ENCODE data around the gene P2RY14. TPM values are rescaled to one million over a fixed set of nuclear protein-coding genes. Genes with fewer than 3 reads are reported as not detected.

P2RY14 gene
- total and polyA plus RNA-seq, 2 experiments from 2014 or later = 0.95 TPM; not detected in 1

DNA sequence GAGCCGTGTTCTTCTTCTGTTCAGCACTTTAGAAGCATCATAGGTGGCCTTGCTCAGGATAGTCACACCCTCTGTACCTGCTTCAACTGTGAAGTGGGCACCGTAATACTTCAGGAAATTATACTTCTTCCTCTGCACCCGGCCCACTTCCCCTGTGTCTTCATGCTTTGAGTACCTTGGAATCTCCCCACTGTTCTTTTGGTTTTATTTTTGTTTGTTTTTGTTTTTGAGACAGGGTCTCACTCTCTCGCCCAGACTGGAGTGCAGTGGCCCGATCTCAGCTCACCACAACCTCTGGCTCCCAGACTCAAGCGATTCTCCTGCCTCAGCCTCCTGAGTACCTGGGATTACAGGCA is 1.7 kb downstream of the P2RY14 start (continued):
- TF ChIP-seq, protein P1, sequence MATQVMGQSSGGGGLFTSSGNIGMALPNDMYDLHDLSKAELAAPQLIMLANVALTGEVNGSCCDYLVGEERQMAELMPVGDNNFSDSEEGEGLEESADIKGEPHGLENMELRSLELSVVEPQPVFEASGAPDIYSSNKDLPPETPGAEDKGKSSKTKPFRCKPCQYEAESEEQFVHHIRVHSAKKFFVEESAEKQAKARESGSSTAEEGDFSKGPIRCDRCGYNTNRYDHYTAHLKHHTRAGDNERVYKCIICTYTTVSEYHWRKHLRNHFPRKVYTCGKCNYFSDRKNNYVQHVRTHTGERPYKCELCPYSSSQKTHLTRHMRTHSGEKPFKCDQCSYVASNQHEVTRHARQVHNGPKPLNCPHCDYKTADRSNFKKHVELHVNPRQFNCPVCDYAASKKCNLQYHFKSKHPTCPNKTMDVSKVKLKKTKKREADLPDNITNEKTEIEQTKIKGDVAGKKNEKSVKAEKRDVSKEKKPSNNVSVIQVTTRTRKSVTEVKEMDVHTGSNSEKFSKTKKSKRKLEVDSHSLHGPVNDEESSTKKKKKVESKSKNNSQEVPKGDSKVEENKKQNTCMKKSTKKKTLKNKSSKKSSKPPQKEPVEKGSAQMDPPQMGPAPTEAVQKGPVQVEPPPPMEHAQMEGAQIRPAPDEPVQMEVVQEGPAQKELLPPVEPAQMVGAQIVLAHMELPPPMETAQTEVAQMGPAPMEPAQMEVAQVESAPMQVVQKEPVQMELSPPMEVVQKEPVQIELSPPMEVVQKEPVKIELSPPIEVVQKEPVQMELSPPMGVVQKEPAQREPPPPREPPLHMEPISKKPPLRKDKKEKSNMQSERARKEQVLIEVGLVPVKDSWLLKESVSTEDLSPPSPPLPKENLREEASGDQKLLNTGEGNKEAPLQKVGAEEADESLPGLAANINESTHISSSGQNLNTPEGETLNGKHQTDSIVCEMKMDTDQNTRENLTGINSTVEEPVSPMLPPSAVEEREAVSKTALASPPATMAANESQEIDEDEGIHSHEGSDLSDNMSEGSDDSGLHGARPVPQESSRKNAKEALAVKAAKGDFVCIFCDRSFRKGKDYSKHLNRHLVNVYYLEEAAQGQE (IDR thresholded peaks at IDR 0.05; ENCODE audit: unreplicated experiment) = no peak
- TF ChIP-seq JUNB (IDR thresholded peaks at IDR 0.05; ENCODE audit: unreplicated experiment) (no peak), ZNF331 (CRISPR knock-in tag; IDR thresholded peaks at IDR 0.05; ENCODE audit: low read depth) (no peak), EZH2phosphoT487 (IDR thresholded peaks at IDR 0.05; ENCODE audit: unreplicated experiment) (no peak)
- TF ChIP-seq, protein P2, sequence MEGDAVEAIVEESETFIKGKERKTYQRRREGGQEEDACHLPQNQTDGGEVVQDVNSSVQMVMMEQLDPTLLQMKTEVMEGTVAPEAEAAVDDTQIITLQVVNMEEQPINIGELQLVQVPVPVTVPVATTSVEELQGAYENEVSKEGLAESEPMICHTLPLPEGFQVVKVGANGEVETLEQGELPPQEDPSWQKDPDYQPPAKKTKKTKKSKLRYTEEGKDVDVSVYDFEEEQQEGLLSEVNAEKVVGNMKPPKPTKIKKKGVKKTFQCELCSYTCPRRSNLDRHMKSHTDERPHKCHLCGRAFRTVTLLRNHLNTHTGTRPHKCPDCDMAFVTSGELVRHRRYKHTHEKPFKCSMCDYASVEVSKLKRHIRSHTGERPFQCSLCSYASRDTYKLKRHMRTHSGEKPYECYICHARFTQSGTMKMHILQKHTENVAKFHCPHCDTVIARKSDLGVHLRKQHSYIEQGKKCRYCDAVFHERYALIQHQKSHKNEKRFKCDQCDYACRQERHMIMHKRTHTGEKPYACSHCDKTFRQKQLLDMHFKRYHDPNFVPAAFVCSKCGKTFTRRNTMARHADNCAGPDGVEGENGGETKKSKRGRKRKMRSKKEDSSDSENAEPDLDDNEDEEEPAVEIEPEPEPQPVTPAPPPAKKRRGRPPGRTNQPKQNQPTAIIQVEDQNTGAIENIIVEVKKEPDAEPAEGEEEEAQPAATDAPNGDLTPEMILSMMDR (conservative IDR thresholded peaks at IDR 0.05; ENCODE audit: low read depth in 2 of 2) = no peak

DNA sequence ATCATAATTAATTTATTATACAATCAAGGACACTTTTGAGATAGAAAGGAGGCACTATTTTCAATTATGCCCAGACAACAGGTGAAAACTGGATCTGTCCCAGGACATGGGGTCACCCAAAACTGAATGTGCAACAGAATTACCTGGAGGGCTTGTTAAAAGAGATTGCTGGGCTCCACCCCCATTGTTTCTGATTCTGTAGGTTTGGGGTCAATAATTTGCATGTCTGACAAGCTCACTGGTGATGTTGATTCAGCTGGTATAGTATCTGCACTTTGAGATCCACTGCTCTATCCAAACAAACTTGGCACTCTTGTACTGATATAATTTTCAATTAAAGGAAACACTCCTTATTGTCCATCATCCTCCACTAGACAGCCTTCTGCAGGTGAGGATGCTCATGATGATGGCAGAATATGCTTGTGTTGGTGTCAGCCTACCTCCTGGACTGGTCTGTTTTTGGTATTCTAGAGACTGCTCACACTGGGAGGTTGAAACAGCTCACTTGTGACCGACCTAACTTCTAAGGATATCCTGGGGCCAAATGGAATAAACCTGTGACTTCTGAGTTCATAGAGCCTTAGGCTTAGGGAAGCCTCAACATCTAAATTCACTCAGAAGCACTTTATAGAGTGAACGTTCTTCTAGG is 2.2 kb downstream of the P2RY14 start:
- DNase-seq (ENCODE audit: low spot score) (no peak), ATAC-seq (no peak)
- Histone ChIP-seq H3K36me3 (ENCODE audit: insufficient read depth) (no peaks in the 10 kb centered on the region), H3K79me2 (replicated peaks; ENCODE audit: insufficient read depth) (no peaks in the 10 kb centered on the region), H3K4me3 (no peak overlapping the region), H2AFZ (no peak overlapping the region), H4K20me1 (replicated peaks; ENCODE audit: insufficient read depth) (no peaks in the 10 kb centered on the region; the same call in 1 of the 2 replicates), H3K9me2 (ENCODE audit: insufficient read depth) (no peaks in the 10 kb centered on the region), H3K4me1 (ENCODE audit: insufficient read depth) (no peaks in the 10 kb centered on the region), H3F3A (replicated peaks; ENCODE audit: low read depth) (no peaks in the 10 kb centered on the region), H3K27ac (ENCODE audit: low read depth) (no peak overlapping the region), H3K4me2 (no peak overlapping the region), H3K27me3 (ENCODE audit: insufficient read depth) (no peaks in the 10 kb centered on the region)
- Mint-ChIP-seq H3K27me3 (ENCODE audit: insufficient read depth, low read depth, poor library complexity) (peaks cover 3% of the 10 kb centered on the region), H3K4me1 (peaks cover 6% of the 10 kb centered on the region), H3K4me3 (no peak overlapping the region), H3K9me3 (no peaks in the 10 kb centered on the region), H3K27ac (no peak overlapping the region), H3K36me3 (ENCODE audit: low read depth) (no peaks in the 10 kb centered on the region)
- no peak for TF ChIP-seq ZNF114 (CRISPR knock-in tag; IDR thresholded peaks at IDR 0.05)
- no peak for TF ChIP-seq EZH2 (IDR thresholded peaks at IDR 0.05; ENCODE audit: low read depth, unreplicated experiment)

DNA sequence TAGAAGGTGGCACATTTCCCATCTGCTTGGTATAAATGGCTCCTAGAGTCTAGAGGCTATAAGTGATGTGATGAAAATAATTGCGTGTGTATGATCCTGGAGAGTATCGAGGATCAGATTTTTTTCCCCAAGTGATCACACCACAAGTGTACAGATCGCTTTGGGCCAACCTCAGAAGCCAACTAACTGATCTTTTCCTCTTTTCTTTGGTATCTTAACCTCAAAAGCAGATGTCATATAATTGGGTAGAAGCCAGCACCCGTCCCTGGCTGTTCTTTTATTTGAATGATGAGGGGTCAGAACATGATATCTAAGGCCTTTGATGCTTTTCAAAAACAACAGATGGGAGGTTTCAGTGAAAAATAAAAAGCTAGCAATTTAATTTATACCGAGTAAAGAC is 3.3 kb downstream of the P2RY14 start:
- no peaks in the 10 kb centered on the region for H3K36me3 ChIP-seq (ENCODE audit: insufficient read depth)
- no peaks in the 10 kb centered on the region for H3F3A ChIP-seq (replicated peaks; ENCODE audit: low read depth)
- Mint-ChIP-seq H3K27me3 (ENCODE audit: insufficient read depth, low read depth, poor library complexity) (peaks cover 3% of the 10 kb centered on the region), H3K27ac (no peak overlapping the region), H3K4me3 (no peak overlapping the region), H3K36me3 (ENCODE audit: low read depth) (no peaks in the 10 kb centered on the region), H3K9me3 (no peaks in the 10 kb centered on the region), H3K4me1 (peaks cover 9% of the 10 kb centered on the region)
- no peaks in the 10 kb centered on the region; the same call in 1 of the 2 replicates for H4K20me1 ChIP-seq (replicated peaks; ENCODE audit: insufficient read depth)
- no peak for DNase-seq (ENCODE audit: low spot score)
- no peak overlapping the region for H3K27ac ChIP-seq (ENCODE audit: low read depth)
- no peak for ATAC-seq
- H2AFZ ChIP-seq = no peak overlapping the region
- no peaks in the 10 kb centered on the region for H3K27me3 ChIP-seq (ENCODE audit: insufficient read depth)
- H3K4me2 ChIP-seq = no peak overlapping the region
- H3K79me2 ChIP-seq (replicated peaks; ENCODE audit: insufficient read depth) = no peaks in the 10 kb centered on the region
- H3K4me3 ChIP-seq = no peak overlapping the region
- H3K9me2 ChIP-seq (ENCODE audit: insufficient read depth) = no peaks in the 10 kb centered on the region
- H3K4me1 ChIP-seq (ENCODE audit: insufficient read depth) = no peaks in the 10 kb centered on the region
- TF ChIP-seq, protein P3, sequence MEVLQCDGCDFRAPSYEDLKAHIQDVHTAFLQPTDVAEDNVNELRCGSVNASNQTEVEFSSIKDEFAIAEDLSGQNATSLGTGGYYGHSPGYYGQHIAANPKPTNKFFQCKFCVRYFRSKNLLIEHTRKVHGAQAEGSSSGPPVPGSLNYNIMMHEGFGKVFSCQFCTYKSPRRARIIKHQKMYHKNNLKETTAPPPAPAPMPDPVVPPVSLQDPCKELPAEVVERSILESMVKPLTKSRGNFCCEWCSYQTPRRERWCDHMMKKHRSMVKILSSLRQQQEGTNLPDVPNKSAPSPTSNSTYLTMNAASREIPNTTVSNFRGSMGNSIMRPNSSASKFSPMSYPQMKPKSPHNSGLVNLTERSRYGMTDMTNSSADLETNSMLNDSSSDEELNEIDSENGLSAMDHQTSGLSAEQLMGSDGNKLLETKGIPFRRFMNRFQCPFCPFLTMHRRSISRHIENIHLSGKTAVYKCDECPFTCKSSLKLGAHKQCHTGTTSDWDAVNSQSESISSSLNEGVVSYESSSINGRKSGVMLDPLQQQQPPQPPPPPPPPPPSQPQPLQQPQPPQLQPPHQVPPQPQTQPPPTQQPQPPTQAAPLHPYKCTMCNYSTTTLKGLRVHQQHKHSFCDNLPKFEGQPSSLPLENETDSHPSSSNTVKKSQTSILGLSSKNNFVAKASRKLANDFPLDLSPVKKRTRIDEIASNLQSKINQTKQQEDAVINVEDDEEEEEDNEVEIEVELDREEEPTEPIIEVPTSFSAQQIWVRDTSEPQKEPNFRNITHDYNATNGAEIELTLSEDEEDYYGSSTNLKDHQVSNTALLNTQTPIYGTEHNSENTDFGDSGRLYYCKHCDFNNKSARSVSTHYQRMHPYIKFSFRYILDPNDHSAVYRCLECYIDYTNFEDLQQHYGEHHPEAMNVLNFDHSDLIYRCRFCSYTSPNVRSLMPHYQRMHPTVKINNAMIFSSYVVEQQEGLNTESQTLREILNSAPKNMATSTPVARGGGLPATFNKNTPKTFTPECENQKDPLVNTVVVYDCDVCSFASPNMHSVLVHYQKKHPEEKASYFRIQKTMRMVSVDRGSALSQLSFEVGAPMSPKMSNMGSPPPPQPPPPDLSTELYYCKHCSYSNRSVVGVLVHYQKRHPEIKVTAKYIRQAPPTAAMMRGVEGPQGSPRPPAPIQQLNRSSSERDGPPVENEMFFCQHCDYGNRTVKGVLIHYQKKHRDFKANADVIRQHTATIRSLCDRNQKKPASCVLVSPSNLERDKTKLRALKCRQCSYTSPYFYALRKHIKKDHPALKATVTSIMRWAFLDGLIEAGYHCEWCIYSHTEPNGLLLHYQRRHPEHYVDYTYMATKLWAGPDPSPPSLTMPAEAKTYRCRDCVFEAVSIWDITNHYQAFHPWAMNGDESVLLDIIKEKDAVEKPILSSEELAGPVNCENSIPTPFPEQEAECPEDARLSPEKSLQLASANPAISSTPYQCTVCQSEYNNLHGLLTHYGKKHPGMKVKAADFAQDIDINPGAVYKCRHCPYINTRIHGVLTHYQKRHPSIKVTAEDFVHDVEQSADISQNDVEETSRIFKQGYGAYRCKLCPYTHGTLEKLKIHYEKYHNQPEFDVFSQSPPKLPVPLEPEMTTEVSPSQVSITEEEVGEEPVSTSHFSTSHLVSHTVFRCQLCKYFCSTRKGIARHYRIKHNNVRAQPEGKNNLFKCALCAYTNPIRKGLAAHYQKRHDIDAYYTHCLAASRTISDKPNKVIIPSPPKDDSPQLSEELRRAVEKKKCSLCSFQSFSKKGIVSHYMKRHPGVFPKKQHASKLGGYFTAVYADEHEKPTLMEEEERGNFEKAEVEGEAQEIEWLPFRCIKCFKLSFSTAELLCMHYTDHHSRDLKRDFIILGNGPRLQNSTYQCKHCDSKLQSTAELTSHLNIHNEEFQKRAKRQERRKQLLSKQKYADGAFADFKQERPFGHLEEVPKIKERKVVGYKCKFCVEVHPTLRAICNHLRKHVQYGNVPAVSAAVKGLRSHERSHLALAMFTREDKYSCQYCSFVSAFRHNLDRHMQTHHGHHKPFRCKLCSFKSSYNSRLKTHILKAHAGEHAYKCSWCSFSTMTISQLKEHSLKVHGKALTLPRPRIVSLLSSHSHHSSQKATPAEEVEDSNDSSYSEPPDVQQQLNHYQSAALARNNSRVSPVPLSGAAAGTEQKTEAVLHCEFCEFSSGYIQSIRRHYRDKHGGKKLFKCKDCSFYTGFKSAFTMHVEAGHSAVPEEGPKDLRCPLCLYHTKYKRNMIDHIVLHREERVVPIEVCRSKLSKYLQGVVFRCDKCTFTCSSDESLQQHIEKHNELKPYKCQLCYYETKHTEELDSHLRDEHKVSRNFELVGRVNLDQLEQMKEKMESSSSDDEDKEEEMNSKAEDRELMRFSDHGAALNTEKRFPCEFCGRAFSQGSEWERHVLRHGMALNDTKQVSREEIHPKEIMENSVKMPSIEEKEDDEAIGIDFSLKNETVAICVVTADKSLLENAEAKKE (CRISPR knock-in tag; IDR thresholded peaks at IDR 0.05) = no peak
- no peak for TF ChIP-seq CREB1 (CRISPR knock-in tag; IDR thresholded peaks at IDR 0.05; ENCODE audit: low read depth)
